Astrocyte of the cerebellum (primary cell): ENCODE results near the gene GOLGA6L25.
"Not testable (repeated sequence)": the region's sequence is repeated elsewhere in the genome, so short reads cannot be mapped to it uniquely, and the experiment has no call there.

Source experiments
- DNase-seq: peaks from one replicate; pipeline ENCODE4 v3.0.0-alpha.2; 2011; ENCODE audit warnings: low read depth
- H3K4me3 ChIP-seq: 2 replicates; pipeline ENCODE4 v1.5.1; 2011; ENCODE audit warnings: mild to moderate bottlenecking, low read depth, low read length, moderate library complexity
- in situ Hi-C: cut with HindIII; loops from 2 replicates; pipeline ENCODE4 v1.10.0; 2017; ENCODE audit warnings: low sequenced_read_pairs

The GOLGA6L25 gene

GRCh38 chr15:28553268-28553667 is at the start of gene GOLGA6L25:
Gene GOLGA6L25 (plus strand): TSS chr15:28553568. CDS start chr15:28553629, 61 bp downstream.
- in situ Hi-C loops, H3K4me3 ChIP-seq, DNase-seq: not testable (repeated sequence)

GRCh38 chr15:28508217-28508889 is 45.0 kb upstream of the GOLGA6L25 start:
- H3K4me3 ChIP-seq, in situ Hi-C loops, DNase-seq: not testable (repeated sequence)

- in situ Hi-C loops, H3K4me3 ChIP-seq, DNase-seq: not testable (repeated sequence)
Observed at GRCh38 chr15:28514128-28514527, 39.2 kb upstream of the GOLGA6L25 start.

- H3K4me3 ChIP-seq, DNase-seq, in situ Hi-C loops: not testable (repeated sequence)
Observed at GRCh38 chr15:28515208-28515607, 38.2 kb upstream of the GOLGA6L25 start.

GRCh38 chr15:28532954-28533353 is 20.4 kb upstream of the GOLGA6L25 start, which contains the start of gene GOLGA8G:
Gene GOLGA8G (minus strand): TSS chr15:28532971. CDS start chr15:28532909, 62 bp downstream.
- DNase-seq, H3K4me3 ChIP-seq, in situ Hi-C loops: not testable (repeated sequence)

- DNase-seq, H3K4me3 ChIP-seq, in situ Hi-C loops: not testable (repeated sequence)
Observed at GRCh38 chr15:28573351-28573750, 20.0 kb downstream of the GOLGA6L25 start.

- H3K4me3 ChIP-seq, in situ Hi-C loops, DNase-seq: not testable (repeated sequence)
Observed at GRCh38 chr15:28588977-28589606, 35.7 kb downstream of the GOLGA6L25 start.

GRCh38 chr15:28589769-28590168 is 36.4 kb downstream of the GOLGA6L25 start:
- H3K4me3 ChIP-seq = peak overlapping the region; percentile 37
- DNase-seq, in situ Hi-C loops: not testable (repeated sequence)

- H3K4me3 ChIP-seq, DNase-seq, in situ Hi-C loops: not testable (repeated sequence)
Observed at GRCh38 chr15:28592395-28592794, 39.0 kb downstream of the GOLGA6L25 start.

GRCh38 chr15:28593424-28594129 is 40.2 kb downstream of the GOLGA6L25 start:
- H3K4me3 ChIP-seq, in situ Hi-C loops, DNase-seq: not testable (repeated sequence)

GRCh38 chr15:28597471-28597870 is 44.1 kb downstream of the GOLGA6L25 start:
- in situ Hi-C loops, H3K4me3 ChIP-seq, DNase-seq: not testable (repeated sequence)

- DNase-seq, H3K4me3 ChIP-seq, in situ Hi-C loops: not testable (repeated sequence)
Observed at GRCh38 chr15:28598209-28598608, 44.8 kb downstream of the GOLGA6L25 start.

- H3K4me3 ChIP-seq, in situ Hi-C loops, DNase-seq: not testable (repeated sequence)
Observed at GRCh38 chr15:28602152-28602551, 48.8 kb downstream of the GOLGA6L25 start.
